ENCODE results near the gene NUDT1.

The NUDT1 gene

DNA sequence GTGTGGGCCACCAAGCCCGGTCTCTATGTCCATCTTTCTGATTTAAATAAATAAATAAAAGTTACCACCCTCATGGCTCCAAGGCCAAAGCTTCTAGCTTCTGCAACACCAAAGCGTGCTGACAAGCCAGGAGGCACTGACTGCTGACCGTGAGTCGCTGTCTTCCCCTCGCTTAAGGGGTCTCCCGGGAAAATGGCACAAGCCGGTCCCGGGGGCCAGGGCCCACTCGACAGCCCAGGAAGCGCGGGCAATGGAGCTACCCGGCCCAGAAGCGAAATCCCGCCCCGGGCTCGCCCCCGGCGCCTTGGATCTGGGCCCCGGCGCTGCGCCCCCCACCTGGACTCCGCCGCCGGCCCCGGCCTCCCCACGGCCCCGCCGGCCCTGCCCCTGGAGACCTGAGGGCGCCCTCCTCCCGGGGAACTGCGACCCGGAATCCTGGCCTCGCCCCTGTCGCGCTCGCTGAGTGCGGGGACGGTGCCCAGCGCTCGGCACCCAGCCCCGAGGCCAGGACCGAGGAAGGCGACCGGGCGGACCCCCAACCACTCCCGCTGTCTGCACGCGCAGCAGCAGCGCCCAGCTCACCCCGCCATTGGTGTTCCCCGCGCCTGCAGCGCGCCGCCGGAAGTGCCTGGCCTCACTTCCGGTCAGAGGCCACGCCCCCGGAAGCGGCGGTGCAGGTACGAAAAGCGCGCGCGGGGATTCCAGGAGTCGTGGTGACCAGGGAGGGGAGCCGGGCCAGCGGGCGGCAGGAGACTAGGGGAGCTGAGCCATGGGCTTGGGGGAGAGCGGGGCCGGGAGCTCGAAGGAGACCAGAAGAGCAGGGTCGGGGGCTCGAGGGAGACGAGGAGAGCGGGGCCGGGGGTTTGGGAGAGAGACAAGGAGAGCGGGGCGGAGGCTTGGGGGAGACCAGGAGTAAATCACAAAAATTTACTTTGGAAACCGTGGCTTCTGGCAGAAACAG lies at the start of gene NUDT1, which contains the start of gene MRM2:
Gene NUDT1 (plus strand): TSS at position 647 of the 961 bp plus-strand sequence. CDS start 2,349 bp downstream, outside the sequence.
Gene MRM2 (minus strand): TSS at position 626 of the 961 bp plus-strand sequence. CDS start 36 bp downstream, at position 590.
- H3K27me3 Mint-ChIP-seq, result no peaks in the 10 kb centered on the region
- no peaks in the 10 kb centered on the region for H3K9me3 Mint-ChIP-seq
- H3K36me3 Mint-ChIP-seq (ENCODE audit: insufficient read depth), result peaks cover 19% of the 10 kb centered on the region
- ATAC-seq (replicated peaks; ENCODE audit: extremely low read depth, poor library complexity, severe bottlenecking), result peak; percentile 57
- peak; percentile 22 to 28 for DNase-seq (ENCODE audit: low spot score in 2 of 2)
- peaks cover 14% of the 10 kb centered on the region for H3K4me1 Mint-ChIP-seq
- peak within 1 kb of the TSS; percentile 90 for H3K4me3 Mint-ChIP-seq
- H3K27ac Mint-ChIP-seq (ENCODE audit: low read depth), result peak within 1 kb of the TSS; percentile 93

DNA sequence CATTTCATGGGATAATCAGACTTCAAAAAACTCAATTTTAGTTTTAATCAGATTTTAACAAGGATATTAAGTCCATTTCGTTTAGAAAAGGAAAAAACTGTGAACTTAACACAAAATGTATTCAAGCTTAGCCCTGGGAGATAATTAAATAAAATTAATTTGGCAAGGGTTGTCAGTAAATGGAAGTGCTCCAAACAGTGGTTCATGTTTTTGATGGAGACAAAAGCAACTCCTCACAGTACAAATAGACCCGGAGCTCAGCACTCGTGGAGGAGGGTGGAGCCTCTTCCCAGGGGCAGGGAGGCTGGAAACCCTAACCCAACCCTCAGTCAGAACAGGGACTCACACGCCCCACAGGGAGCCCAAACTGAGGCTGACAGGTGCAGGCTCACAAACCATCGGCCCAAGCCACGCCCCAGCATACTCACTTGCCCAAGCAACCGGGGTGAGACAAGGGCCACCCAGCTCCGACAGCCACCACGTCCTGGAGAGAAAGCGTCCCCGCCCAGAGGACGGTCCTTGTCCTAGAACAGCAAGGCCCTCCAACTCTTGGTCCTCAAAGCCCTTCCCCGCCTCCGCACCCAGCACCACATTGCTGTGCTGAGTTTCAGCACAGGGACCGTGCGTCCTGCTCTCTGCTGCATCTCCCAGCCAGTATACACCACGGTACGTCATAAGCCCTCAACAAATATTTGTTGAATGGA lies 49.0 kb upstream of the NUDT1 start:
- ATAC-seq (replicated peaks; ENCODE audit: extremely low read depth, poor library complexity, severe bottlenecking) (no peak), DNase-seq (ENCODE audit: low spot score in 2 of 2) (no peak)
- no peak overlapping the region for H3K4me3 Mint-ChIP-seq
- no peak overlapping the region for H3K27ac Mint-ChIP-seq (ENCODE audit: low read depth)
- H3K9me3 Mint-ChIP-seq, result no peaks in the 10 kb centered on the region
- H3K36me3 Mint-ChIP-seq (ENCODE audit: insufficient read depth), result peaks cover 1% of the 10 kb centered on the region
- H3K27me3 Mint-ChIP-seq, result no peaks in the 10 kb centered on the region
- H3K4me1 Mint-ChIP-seq, result no peaks in the 10 kb centered on the region

DNA sequence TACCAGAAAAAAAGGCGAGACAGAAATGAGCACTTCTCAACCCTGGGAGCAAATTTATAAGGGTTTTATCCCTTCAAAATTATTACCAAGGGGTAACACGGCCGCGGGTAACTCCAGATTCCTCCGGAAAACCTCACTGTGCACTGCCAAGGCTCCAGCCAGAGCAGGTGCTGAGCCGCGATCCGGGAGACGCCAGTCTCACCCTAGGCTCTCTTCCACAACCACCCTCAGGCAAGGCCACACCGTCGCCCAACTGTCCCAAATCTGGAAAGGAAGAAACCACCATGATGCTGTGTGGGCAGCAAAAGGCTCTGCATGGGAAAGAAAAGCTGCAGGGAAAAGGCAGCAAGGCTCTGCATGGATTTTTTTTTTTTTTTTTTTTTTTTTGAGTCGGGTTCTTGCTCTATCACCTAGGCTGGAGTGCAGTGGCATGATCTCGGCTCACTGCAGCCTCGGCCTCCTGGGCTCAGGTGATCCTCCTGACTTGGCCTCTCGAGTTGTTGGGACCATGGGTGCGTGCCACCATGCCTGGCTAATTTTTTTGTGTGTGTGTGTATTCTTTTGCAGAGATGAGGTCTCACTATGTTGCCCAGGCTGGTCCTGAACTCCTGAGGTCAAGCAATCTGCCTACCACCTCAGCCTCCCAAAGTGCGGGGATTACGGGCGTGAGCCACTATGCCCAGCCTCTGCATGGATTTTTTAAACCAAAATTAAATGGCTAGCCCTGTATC lies 48.3 kb upstream of the NUDT1 start:
- Mint-ChIP-seq H3K36me3 (ENCODE audit: insufficient read depth) (peaks cover 1% of the 10 kb centered on the region), H3K27me3 (no peaks in the 10 kb centered on the region), H3K4me3 (no peak overlapping the region), H3K27ac (ENCODE audit: low read depth) (no peak overlapping the region), H3K4me1 (no peaks in the 10 kb centered on the region), H3K9me3 (no peaks in the 10 kb centered on the region)
- ATAC-seq (replicated peaks; ENCODE audit: extremely low read depth, poor library complexity, severe bottlenecking) (no peak), DNase-seq (ENCODE audit: low spot score in 2 of 2) (no peak)

- ATAC-seq (replicated peaks; ENCODE audit: extremely low read depth, poor library complexity, severe bottlenecking) (no peak), DNase-seq (ENCODE audit: low spot score in 2 of 2) (no peak)
- H3K27ac Mint-ChIP-seq (ENCODE audit: low read depth), result no peak overlapping the region
- H3K4me3 Mint-ChIP-seq, result no peak overlapping the region
- peaks cover 3% of the 10 kb centered on the region for H3K36me3 Mint-ChIP-seq (ENCODE audit: insufficient read depth)
- H3K27me3 Mint-ChIP-seq, result no peaks in the 10 kb centered on the region
- H3K9me3 Mint-ChIP-seq, result no peaks in the 10 kb centered on the region
- no peaks in the 10 kb centered on the region for H3K4me1 Mint-ChIP-seq
Measured at GRCh38 chr7:2195400-2196246, 46.4 kb upstream of the NUDT1 start.

DNA sequence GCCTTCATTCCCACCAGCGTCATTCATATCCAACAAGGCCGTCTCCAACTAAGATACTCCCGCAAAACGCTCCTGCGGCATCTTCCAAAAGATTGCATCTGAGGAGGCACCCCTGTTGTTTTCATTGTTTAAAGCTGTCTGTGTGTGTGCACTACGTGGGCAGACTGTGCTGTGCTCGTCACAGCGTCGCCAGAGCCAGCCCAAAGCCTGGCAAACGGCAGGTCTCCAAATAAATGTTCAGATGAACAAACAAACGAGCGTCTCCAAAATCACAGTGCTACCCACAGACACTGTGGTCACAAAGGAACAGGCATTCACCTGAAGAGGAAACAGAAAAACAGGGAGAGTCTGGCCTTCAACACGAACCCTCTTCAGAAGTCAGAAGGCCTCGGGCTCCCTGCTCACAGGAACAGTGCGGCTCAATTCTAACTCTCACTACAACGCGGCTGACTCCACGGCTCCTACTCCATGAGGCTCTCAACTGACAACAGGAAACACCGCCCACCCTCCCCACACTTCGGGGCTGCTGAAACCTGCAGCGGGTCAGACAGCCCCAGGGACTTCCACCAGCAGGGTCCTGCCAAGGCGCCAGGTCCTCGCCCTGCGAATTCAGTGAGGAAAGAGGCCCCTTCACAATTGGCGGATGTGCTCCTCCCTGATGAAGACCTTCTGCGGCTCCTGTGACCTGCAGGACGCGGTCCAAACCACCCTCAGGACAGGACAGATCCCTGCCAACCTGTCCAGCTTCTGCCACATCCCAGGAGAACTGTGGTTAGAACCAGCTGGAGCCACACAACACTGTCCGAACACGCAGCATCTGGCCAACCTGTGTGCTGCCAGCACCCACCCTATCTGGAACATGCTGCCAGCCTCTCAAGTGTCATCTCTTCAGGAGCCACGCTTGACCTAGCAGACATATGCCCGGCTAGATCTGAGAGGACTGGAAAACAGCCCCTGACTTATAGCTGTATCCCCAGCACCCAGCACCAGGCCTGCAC lies 45.3 kb upstream of the NUDT1 start:
- Mint-ChIP-seq H3K4me3 (no peak overlapping the region), H3K9me3 (no peaks in the 10 kb centered on the region), H3K4me1 (no peaks in the 10 kb centered on the region), H3K27ac (ENCODE audit: low read depth) (peak overlapping the region; percentile 33), H3K27me3 (no peaks in the 10 kb centered on the region), H3K36me3 (ENCODE audit: insufficient read depth) (peaks cover 3% of the 10 kb centered on the region)
- ATAC-seq (replicated peaks; ENCODE audit: extremely low read depth, poor library complexity, severe bottlenecking), result no peak
- no peak for DNase-seq (ENCODE audit: low spot score in 2 of 2)

GRCh38 chr7:2197436-2198155 lies 44.4 kb upstream of the NUDT1 start:
- peaks cover 3% of the 10 kb centered on the region for H3K36me3 Mint-ChIP-seq (ENCODE audit: insufficient read depth)
- no peaks in the 10 kb centered on the region for H3K27me3 Mint-ChIP-seq
- no peak overlapping the region for H3K4me3 Mint-ChIP-seq
- H3K4me1 Mint-ChIP-seq, result no peaks in the 10 kb centered on the region
- peak overlapping the region; percentile 33 for H3K27ac Mint-ChIP-seq (ENCODE audit: low read depth)
- DNase-seq (ENCODE audit: low spot score in 2 of 2), result no peak
- no peaks in the 10 kb centered on the region for H3K9me3 Mint-ChIP-seq
- no peak for ATAC-seq (replicated peaks; ENCODE audit: extremely low read depth, poor library complexity, severe bottlenecking)

GRCh38 chr7:2198206-2198605 lies 43.8 kb upstream of the NUDT1 start:
- Mint-ChIP-seq H3K4me3 (no peak overlapping the region), H3K9me3 (no peaks in the 10 kb centered on the region), H3K27ac (ENCODE audit: low read depth) (no peak overlapping the region), H3K36me3 (ENCODE audit: insufficient read depth) (peaks cover 3% of the 10 kb centered on the region), H3K27me3 (no peaks in the 10 kb centered on the region), H3K4me1 (no peaks in the 10 kb centered on the region)
- ATAC-seq (replicated peaks; ENCODE audit: extremely low read depth, poor library complexity, severe bottlenecking), result no peak
- DNase-seq (ENCODE audit: low spot score in 2 of 2), result no peak

DNA sequence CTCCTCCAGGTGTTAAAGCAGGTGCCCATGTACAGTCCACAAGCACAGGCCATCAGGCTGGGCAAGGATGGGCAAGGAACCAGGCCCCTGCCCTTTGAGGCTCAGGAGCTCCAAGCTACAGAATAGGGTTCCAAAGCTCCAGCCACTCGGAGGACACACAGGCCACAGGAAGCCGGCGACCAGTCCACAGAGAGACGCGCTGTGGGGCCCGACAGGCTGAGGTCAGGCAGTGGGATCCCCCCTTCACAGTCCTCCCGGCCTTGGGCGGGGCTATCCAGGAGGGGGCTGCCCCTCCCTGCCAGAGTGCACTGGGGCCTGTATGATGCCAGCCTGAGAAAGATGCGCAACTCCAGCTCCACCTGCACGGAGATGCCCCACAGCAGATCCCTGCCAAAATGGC lies 43.3 kb upstream of the NUDT1 start:
- no peak for ATAC-seq (replicated peaks; ENCODE audit: extremely low read depth, poor library complexity, severe bottlenecking)
- Mint-ChIP-seq H3K36me3 (ENCODE audit: insufficient read depth) (peaks cover 3% of the 10 kb centered on the region), H3K27me3 (no peaks in the 10 kb centered on the region), H3K27ac (ENCODE audit: low read depth) (no peak overlapping the region), H3K9me3 (no peaks in the 10 kb centered on the region), H3K4me1 (no peaks in the 10 kb centered on the region), H3K4me3 (no peak overlapping the region)
- DNase-seq (ENCODE audit: low spot score in 2 of 2), result no peak

DNA sequence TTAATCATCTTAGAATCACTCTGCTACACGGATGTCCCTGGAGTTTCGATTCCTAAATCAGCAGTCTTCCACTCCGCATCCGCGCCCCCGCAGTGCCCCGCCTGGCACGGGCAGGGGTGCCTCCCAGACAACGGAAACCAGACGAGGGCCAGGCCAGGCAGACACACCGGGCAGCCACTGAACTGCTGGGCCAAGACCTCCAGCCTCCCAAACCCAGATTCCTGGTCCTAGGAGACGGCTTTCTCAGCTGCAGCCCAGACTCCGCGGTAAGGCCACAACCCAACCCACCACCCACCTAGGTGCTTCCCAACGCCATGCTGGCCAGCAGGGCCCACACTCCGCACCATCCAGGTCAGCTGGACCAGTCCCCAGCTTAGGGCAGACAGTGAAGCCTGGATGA lies 42.5 kb upstream of the NUDT1 start:
- no peak overlapping the region for H3K4me3 Mint-ChIP-seq
- no peaks in the 10 kb centered on the region for H3K9me3 Mint-ChIP-seq
- H3K4me1 Mint-ChIP-seq, result no peaks in the 10 kb centered on the region
- ATAC-seq (replicated peaks; ENCODE audit: extremely low read depth, poor library complexity, severe bottlenecking) (no peak), DNase-seq (ENCODE audit: low spot score in 2 of 2) (no peak)
- no peak overlapping the region for H3K27ac Mint-ChIP-seq (ENCODE audit: low read depth)
- peaks cover 4% of the 10 kb centered on the region for H3K36me3 Mint-ChIP-seq (ENCODE audit: insufficient read depth)
- no peaks in the 10 kb centered on the region for H3K27me3 Mint-ChIP-seq

DNA sequence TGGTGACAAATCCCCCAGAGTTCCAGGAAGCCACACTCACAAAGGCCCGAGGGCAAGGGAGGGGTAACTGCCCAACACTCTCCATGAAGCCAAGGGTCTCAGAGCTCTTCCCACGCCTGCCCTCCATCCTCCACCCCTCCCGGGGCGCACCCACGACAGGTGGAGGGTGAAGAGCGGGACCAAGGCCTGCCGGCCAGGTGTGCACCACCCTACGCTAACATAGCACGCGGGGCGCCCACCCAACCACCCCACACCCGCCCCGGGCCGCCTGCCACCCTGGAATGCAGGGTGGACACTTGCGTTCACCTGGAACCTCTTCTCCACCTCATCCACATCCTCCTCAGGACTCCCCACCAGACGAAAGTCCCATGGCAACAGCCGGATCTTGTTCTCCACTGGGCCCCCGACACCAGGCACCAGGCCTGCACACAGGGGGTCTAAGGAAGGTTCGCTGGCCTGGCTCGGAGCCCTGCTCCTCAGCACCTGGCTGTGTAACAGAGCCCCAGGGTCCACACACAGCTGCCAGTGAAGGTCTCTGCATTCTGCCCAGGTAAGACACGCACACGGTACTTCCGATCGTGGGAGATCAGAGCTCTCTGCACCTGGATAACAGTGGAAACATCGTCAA lies 42.0 kb upstream of the NUDT1 start:
- DNase-seq (ENCODE audit: low spot score in 2 of 2) (no peak), ATAC-seq (replicated peaks; ENCODE audit: extremely low read depth, poor library complexity, severe bottlenecking) (no peak)
- H3K36me3 Mint-ChIP-seq (ENCODE audit: insufficient read depth), result peaks cover 4% of the 10 kb centered on the region
- H3K9me3 Mint-ChIP-seq, result no peaks in the 10 kb centered on the region
- no peaks in the 10 kb centered on the region for H3K4me1 Mint-ChIP-seq
- H3K27ac Mint-ChIP-seq (ENCODE audit: low read depth), result no peak overlapping the region
- no peaks in the 10 kb centered on the region for H3K27me3 Mint-ChIP-seq
- H3K4me3 Mint-ChIP-seq, result no peak overlapping the region
